Vagina (tissue), 2 donors: ENCODE results near the gene EZR.

ENCODE experiments used
- CTCF ChIP-seq, 3 experiments: fragments of 450-650 bp in 2 of 3; fragments of 200-600 bp in 1 of 3; sonication (generic) in 1 of 3; IDR thresholded peaks; one replicate each; pipeline ENCODE4 v1.5.1; 2017 to 2019; ENCODE audit warnings: antibody characterized with exemption in 3 of 3, mild to moderate bottlenecking in 2 of 3, moderate library complexity in 2 of 3
- POLR2A ChIP-seq, 2 donors: fragments of 450-650 bp; IDR thresholded peaks; one replicate each; pipeline ENCODE4 v1.6.1; 2017; ENCODE audit warnings: antibody characterized with exemption in 2 of 2, mild to moderate bottlenecking in 2 of 2, moderate library complexity in 2 of 2

GRCh38 chr6:158737710-158738615 is 81.2 kb downstream of the EZR start:
- TF ChIP-seq POLR2A (IDR thresholded peaks at IDR 0.05) (no peak), CTCF (IDR thresholded peaks at IDR 0.05) (no peak)
